Measurements from ENCODE around the gene QSOX1. TPM values are rescaled to one million over a fixed set of nuclear protein-coding genes. Genes with fewer than 3 reads are reported as not detected.

The QSOX1 gene
- total RNA-seq, 2 experiments from 2014 or later: 18.3 to 31.6 TPM

- Mint-ChIP-seq H3K27me3 (peaks cover 3% of the 10 kb centered on the region), H3K4me1 (peaks cover 18% of the 10 kb centered on the region), H3K36me3 (ENCODE audit: low read depth) (no peaks in the 10 kb centered on the region), H3K27ac (no peak overlapping the region), H3K9me3 (ENCODE audit: low read depth) (no peaks in the 10 kb centered on the region), H3K4me3 (no peak overlapping the region)
- ChIA-PET CTCF (interaction anchor here (1.6 to 1.8 kb wide), 2 partner anchors 9 to 31 kb away, joined by 4 read pairs; no protein-coding TSS in a partner anchor), POLR2A (no interaction called here)
- intact Hi-C loops (cut with DNase I, micrococcal nuclease): no loop called here
- ATAC-seq (no peak), DNase-seq (no peak)
Observed at GRCh38 chr1:180215856-180216625, 61.4 kb downstream of the QSOX1 start.

DNA sequence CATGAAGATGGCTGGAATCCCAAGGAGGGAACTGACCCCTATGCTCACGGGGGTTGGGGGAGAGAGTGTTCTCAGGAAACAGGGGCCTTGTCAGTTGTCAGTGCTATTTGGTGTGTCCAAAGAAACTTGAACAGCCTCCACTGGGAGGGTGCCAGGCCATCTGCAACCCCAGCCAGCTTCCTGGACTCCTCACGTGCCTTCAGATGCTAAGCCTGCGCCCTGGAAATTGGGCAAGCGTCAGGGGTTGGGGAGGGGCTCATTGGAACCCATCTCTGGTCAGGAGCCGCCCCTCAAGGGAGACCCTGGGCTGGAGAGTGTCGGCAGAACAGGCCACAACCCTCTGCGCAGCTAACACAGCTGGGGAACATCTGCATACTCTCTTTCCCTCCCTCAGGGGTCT lies 62.3 kb downstream of the QSOX1 start:
- Mint-ChIP-seq H3K4me3 (no peak overlapping the region), H3K36me3 (ENCODE audit: low read depth) (no peaks in the 10 kb centered on the region), H3K27me3 (no peaks in the 10 kb centered on the region), H3K4me1 (peaks cover 18% of the 10 kb centered on the region), H3K9me3 (ENCODE audit: low read depth) (no peaks in the 10 kb centered on the region), H3K27ac (no peak overlapping the region)
- intact Hi-C loops (cut with DNase I, micrococcal nuclease): no loop called here
- no peak for ATAC-seq
- ChIA-PET CTCF (interaction anchor here (0.6 to 1.8 kb wide), 4 partner anchors 10 to 265 kb away, joined by 3 to 4 read pairs (median 4); no protein-coding TSS in a partner anchor), POLR2A (interaction anchor here (0.6 kb wide), 1 partner anchor 114 kb away, joined by 4 read pairs; no protein-coding TSS in a partner anchor)
- DNase-seq: no peak

DNA sequence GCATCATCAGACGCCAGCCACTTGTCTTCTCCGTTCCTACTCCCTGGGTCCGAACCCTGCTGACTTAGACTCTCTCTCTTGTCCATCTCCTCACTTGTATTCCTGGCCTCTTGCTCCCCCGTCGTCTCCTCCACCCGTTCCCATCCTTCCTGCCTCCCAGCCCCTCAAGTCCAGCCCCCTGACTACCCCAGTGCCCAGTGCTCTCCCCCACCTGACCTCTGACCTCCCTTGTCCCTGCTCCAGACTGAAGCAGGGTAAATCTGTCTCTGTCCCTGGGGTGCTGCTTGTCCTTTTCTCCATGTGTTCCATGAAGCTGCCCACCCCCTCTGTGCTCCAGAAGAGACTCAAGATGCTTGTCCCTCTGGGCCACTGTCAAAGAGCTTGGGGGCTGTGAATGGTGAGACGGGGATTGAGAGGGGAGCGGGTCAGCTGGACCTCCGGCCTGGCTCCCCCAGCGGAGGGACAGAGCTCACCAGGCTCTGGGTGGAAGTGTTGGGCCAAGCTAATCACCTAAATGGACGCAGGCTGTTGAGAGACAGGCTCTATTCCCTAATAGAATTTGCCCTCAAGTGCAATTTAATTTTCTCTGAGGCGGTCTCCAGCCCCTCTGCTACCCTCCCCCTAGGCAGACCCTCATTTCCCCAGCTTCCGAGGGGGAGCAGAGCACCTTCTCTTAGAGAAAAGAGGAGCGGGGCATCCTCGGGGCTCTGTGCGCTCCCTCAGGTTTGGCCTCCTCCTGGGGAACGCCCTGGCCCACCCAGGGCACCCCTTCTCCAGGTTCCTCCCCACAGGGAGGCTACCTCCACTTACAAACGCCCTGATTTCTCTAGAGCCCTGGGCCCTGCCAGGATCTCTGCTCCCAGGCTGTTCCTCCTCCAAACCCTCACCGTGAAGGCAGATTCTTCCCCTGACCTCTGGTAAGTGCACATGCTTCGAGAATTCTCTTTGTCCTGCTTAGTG lies 64.4 kb downstream of the QSOX1 start:
- Mint-ChIP-seq H3K9me3 (ENCODE audit: low read depth) (no peaks in the 10 kb centered on the region), H3K36me3 (ENCODE audit: low read depth) (no peaks in the 10 kb centered on the region), H3K4me3 (no peak overlapping the region), H3K4me1 (peaks cover 8% of the 10 kb centered on the region), H3K27me3 (peaks cover 7% of the 10 kb centered on the region), H3K27ac (no peak overlapping the region)
- ChIA-PET CTCF (interaction anchor here (0.6 kb wide), 1 partner anchor 13 kb away, joined by 3 read pairs; no protein-coding TSS in a partner anchor), POLR2A (no interaction called here)
- intact Hi-C loops (cut with DNase I, micrococcal nuclease): no loop called here
- no peak for DNase-seq
- ATAC-seq: no peak

- CTCF ChIA-PET: interaction anchor here (0.6 kb wide), 1 partner anchor 12 kb away, joined by 3 read pairs; no protein-coding TSS in a partner anchor
- DNase-seq (no peak), ATAC-seq (no peak)
- Mint-ChIP-seq H3K27ac (no peak overlapping the region), H3K4me3 (no peak overlapping the region), H3K27me3 (peaks cover 12% of the 10 kb centered on the region), H3K36me3 (ENCODE audit: low read depth) (no peaks in the 10 kb centered on the region), H3K9me3 (ENCODE audit: low read depth) (no peaks in the 10 kb centered on the region), H3K4me1 (peaks cover 8% of the 10 kb centered on the region)
- intact Hi-C loops (cut with DNase I, micrococcal nuclease): no loop called here
- POLR2A ChIA-PET: interaction anchor here (0.5 kb wide), 1 partner anchor 249 kb away, joined by 3 read pairs; no protein-coding TSS in a partner anchor
Observed at GRCh38 chr1:180219776-180220175, 65.1 kb downstream of the QSOX1 start.

DNA sequence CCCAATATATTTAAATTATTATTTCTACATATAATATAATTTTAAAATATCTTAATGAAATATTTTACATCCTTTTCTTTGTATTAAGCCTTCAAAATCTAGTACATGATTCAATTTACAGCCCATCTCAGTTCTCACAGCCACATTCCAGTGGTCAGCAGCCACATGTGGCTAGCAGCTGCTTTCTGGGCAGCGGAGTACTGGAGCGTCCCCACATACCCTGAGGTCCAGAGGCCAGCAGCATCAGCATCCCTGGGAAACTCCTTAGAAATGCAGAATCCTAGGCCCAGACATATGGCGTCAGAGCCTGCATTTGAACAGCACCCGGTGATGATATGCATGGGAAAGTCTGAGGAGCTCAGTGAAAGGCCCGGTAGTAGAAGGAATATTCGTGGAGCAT lies 66.8 kb downstream of the QSOX1 start:
- intact Hi-C loops (cut with DNase I, micrococcal nuclease): no loop called here
- no peak for DNase-seq

DNA sequence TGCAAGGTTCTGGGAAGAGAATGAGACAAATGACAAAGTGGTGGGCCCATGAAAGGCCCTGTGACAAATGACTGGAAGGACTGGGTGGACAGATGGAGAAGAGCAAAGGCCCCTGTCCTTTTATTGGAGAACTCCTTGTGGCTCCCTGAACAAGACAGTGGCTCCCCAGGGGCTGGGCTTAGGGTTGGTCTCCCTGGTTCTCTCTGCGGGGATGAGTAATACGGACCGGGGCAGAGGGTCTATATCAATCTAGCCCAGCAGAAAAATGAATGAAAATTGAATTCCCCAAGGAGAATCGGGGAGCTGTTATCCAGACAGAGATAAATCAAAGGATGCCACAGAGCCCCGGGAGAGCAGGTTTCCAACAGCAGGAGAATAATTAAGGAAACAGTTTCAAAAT lies 70.2 kb downstream of the QSOX1 start:
- ATAC-seq: no peak
- intact Hi-C loops (cut with DNase I, micrococcal nuclease): no loop called here
- no peak for DNase-seq
- Mint-ChIP-seq H3K36me3 (ENCODE audit: low read depth) (no peaks in the 10 kb centered on the region), H3K27ac (no peak overlapping the region), H3K9me3 (ENCODE audit: low read depth) (no peaks in the 10 kb centered on the region), H3K27me3 (peaks cover 39% of the 10 kb centered on the region), H3K4me1 (peaks cover 4% of the 10 kb centered on the region), H3K4me3 (no peak overlapping the region)
- ChIA-PET CTCF (no interaction called here), POLR2A (no interaction called here)

More for the DNA sequence above, 66.8 kb downstream of the QSOX1 start:
- Mint-ChIP-seq H3K36me3 (ENCODE audit: low read depth) (no peaks in the 10 kb centered on the region), H3K27ac (no peak overlapping the region), H3K27me3 (peaks cover 23% of the 10 kb centered on the region), H3K4me1 (no peaks in the 10 kb centered on the region), H3K4me3 (no peak overlapping the region), H3K9me3 (ENCODE audit: low read depth) (no peaks in the 10 kb centered on the region)
- CTCF ChIA-PET: interaction anchor here (1.2 kb wide), 1 partner anchor 11 kb away, joined by 3 read pairs; no protein-coding TSS in a partner anchor
- POLR2A ChIA-PET: no interaction called here
- no peak for ATAC-seq

GRCh38 chr1:180225403-180225802 lies 70.7 kb downstream of the QSOX1 start:
- ChIA-PET POLR2A (no interaction called here), CTCF (interaction anchor here (1.1 kb wide), 1 partner anchor 263 kb away, joined by 3 read pairs; no protein-coding TSS in a partner anchor)
- no peak overlapping the region for H3K4me3 Mint-ChIP-seq
- intact Hi-C loops (cut with DNase I, micrococcal nuclease): no loop called here
- no peaks in the 10 kb centered on the region for H3K9me3 Mint-ChIP-seq (ENCODE audit: low read depth)
- H3K4me1 Mint-ChIP-seq: peaks cover 4% of the 10 kb centered on the region
- H3K36me3 Mint-ChIP-seq (ENCODE audit: low read depth): no peaks in the 10 kb centered on the region
- no peak for ATAC-seq
- H3K27ac Mint-ChIP-seq: no peak overlapping the region
- DNase-seq: no peak
- H3K27me3 Mint-ChIP-seq: peaks cover 39% of the 10 kb centered on the region

DNA sequence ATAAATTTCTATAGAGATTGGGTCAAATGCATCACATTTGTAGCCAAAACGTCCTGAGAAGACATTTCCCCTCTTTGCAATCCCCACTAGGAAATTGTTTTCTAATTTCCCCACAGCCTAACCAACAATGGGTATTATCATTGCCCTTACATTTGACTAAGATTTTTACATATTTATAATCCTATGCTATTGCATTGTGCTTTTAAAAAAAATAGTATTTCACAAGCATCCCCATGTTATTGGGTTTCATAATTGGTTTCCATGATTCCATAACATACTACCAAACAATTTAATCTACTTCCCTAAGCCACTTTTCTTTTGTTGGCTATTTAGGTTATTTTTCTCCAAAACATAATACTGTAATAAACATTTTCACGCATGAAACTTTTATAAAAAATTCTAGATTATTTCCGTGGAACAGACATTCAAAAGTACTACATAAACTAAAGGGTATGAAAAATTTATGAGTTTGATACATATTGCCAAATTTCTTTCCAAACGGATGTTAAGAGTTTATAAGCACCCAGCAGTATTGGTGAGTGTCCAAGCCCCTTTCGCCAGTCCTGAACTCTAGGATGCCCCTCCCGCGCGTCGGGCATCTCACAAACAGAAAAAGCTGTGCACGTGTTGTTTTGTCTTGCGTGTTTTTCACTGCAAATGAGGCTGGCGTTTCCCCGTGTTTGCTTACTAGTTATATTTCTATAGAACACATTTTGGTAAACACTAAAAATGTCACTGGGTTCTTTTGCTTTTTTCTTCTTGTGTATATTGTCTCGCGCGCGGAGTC lies 73.4 kb downstream of the QSOX1 start:
- H3K9me3 Mint-ChIP-seq (ENCODE audit: low read depth): no peaks in the 10 kb centered on the region
- H3K27me3 Mint-ChIP-seq: peaks cover 54% of the 10 kb centered on the region
- CTCF ChIA-PET: no interaction called here
- DNase-seq (no peak), ATAC-seq (no peak)
- H3K27ac Mint-ChIP-seq: no peak overlapping the region
- no peaks in the 10 kb centered on the region for H3K36me3 Mint-ChIP-seq (ENCODE audit: low read depth)
- POLR2A ChIA-PET: no interaction called here
- peak overlapping the region; percentile 47 for H3K4me3 Mint-ChIP-seq
- peaks cover 12% of the 10 kb centered on the region for H3K4me1 Mint-ChIP-seq
- intact Hi-C loops (cut with DNase I, micrococcal nuclease): no loop called here

DNA sequence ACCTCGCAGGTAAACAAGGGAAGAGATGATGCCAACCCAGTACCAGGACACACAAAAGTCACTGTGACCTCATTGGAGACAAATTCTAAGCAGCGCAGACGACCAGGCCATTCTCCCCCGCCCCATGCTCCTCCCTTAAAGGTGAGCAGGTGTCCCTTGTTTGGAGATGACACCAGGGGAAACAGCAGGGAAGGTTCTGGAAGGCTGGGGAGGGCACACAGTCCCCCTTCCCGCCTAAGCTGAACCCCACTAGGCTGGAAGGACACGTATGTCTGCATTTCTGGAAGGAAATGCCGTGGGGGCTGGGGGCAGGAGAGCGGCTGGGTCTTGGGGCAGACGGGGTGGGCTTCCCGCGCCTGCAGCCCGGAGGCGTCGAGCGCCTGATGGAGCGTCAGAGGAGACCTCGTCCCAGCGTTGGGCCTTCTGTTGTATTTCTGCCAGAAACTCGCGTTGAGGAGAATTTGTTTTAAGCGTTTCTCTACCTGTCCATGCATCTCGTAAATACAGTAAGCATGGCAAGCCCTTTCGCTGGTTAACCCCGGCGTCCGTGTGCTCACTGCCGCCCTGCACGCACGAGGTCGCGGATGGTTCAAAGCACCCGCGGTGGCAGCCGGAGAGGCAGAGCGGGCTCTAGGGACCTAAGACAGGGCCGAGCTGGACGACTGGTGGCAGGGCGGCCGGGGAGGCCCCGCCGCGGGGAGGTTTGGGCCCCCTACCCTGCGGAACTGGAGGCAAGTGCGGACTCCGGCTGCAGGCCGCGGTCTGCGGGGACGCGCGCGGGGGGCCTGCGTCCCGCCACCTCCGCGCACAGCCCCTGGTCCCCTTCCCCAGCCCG lies 74.2 kb downstream of the QSOX1 start:
- ChIA-PET CTCF (no interaction called here), POLR2A (no interaction called here)
- Mint-ChIP-seq H3K4me3 (peak overlapping the region; percentile 47), H3K4me1 (peaks cover 15% of the 10 kb centered on the region), H3K27me3 (peaks cover 56% of the 10 kb centered on the region), H3K36me3 (ENCODE audit: low read depth) (no peaks in the 10 kb centered on the region), H3K27ac (no peak overlapping the region), H3K9me3 (ENCODE audit: low read depth) (no peaks in the 10 kb centered on the region)
- intact Hi-C loops (cut with DNase I, micrococcal nuclease): no loop called here
- peak; percentile 36 for DNase-seq
- no peak for ATAC-seq

DNA sequence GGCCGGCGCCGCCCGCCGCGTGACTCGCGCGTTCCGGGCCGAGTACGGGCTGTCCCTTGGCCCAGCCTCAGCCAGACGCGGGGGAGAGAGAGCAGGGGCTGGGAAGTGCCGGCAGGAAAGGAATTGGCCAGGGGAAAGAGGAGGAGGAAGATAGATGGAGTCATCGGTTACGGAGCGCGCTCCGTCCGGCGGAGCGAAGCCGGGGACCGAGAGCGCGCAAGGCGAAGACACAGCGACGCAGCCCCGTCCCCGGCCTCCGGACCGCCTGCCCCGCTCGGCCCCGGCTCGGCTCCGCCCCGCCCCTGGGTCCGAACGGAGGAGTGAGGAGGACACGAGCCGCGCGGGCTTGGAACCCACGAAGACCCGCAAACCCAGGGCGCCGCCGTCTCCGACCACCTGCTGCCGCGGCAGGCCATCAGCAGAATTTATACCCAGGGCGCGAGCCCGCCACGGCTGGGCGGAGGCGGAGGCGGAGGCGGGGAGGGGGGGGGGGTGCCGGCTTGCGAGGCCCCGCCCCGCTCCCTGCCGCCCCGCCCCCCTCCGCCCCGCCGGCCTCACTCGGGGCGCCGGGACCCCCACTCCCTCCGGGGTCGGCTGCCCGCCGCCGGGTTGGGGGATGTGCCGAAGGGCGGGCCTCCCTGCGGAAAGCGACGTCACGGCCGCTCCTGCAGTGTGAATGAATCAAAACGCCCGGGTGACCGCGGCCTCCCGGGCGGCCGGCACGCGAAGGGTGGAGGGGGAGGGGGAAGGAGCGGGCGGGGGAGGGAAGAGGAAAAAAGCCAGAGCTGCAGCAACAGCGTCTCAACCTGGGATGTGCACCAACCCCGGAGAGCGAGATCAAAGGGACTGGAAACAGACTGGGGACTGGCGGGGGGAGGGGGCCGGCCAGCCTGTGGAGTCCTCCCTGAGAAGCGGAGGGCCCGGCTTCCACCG lies 75.1 kb downstream of the QSOX1 start, which contains the start of gene LHX4:
TSS of gene LHX4 (plus strand) at position 782 of the 933 bp plus-strand sequence. CDS start 266 bp downstream, outside the sequence.
- H3K27me3 Mint-ChIP-seq: peaks cover 60% of the 10 kb centered on the region
- H3K27ac Mint-ChIP-seq: no peak within 1 kb of the TSS
- no peaks in the 10 kb centered on the region for H3K36me3 Mint-ChIP-seq (ENCODE audit: low read depth)
- DNase-seq (peak; percentile 59), ATAC-seq (peak; percentile 36)
- H3K4me3 Mint-ChIP-seq: peak within 1 kb of the TSS; percentile 62
- no peaks in the 10 kb centered on the region for H3K9me3 Mint-ChIP-seq (ENCODE audit: low read depth)
- CTCF ChIA-PET: no interaction called here
- H3K4me1 Mint-ChIP-seq: peaks cover 22% of the 10 kb centered on the region
- POLR2A ChIA-PET: no interaction called here
- intact Hi-C loops (cut with DNase I, micrococcal nuclease): no loop called here

Data from activated CD4-positive, alpha-beta T cell treated with anti-CD3 and anti-CD28 coated beads for 36 hours (primary cell).